Measurements from ENCODE around the gene TNNI3.

The TNNI3 gene

DNA sequence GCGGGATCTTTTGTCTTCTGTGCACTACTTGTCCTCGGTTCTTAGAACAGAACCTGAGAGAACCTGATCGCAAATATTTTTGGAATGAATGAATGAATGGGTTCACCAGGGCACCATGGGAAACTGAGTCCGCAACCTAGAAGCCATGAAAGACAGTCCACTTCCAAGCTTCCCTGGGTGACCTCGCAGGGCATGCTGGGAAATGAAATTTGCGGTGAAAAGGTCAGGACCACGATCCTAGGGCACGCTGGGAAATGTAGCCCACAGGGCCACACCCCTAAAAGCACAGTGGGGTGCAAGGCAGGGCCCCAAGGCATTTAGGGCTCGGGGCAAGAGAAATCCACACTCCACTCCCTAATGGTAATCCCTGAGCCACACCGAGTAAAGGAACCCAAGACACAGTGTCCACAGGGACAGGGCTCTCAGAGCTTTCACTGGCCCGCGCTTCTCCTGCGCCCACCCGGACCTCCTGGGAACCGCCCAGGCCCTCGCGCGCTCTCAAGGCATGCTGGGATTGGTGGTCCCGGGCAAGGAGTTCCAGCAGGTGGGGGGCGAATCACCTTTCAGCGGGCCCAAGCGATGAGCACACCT, 39.0 kb downstream of the TNNI3 start:
- Histone ChIP-seq H3K27me3 (peaks cover 32% of the 10 kb centered on the region), H3K9me3 (no peaks in the 10 kb centered on the region), H3K4me3 (ENCODE audit: low read depth, low read length) (peak overlapping the region; percentile 81), H3K36me3 (no peaks in the 10 kb centered on the region), H3K4me1 (no peaks in the 10 kb centered on the region)
- DNase-seq = no peak
- no peak for TF ChIP-seq CTCF (IDR thresholded peaks at IDR 0.05; ENCODE audit: low read depth, low read length)

DNA sequence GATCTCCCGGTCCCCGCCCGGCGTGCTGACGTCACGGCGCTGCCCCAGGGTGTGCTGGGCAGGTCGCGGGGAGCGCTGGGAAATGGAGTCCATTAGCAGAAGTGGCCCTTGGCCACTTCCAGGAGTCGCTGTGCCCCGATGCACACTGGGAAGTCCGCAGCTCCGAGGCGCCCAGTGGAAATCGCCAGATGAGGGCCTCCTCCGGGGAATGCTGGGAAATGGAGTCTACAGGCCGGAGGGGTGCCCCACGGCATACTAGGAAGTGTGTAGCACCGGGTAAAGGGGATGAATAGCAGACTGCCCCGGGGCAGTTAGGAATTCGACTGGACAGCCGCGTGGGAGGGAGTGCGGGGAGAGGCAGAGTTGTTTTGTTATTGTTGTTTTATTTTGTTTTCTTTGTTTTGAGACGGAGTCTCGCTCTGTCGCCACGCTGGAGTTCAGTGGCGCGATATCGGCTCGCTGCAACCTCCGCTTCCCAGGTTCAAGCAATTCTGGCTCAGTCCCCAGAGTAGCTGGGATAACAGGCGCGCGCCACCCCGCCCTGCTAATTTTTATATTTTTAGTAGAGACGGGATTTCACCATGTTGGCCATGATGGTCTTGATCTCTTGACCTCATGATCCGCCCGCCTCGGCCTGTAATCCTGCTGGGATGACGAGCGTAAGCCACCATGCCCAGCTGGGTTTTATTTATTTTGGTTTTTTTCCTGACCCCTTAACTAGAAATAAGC, 39.7 kb downstream of the TNNI3 start:
- H3K36me3 ChIP-seq = 0 out of 2 replicates have a peak, but pooled peaks cover 2% of the 10 kb centered on the region
- H3K4me1 ChIP-seq = no peaks in the 10 kb centered on the region
- peak overlapping the region; percentile 81 for H3K4me3 ChIP-seq (ENCODE audit: low read depth, low read length)
- peak; percentile 98 for DNase-seq
- H3K9me3 ChIP-seq = no peaks in the 10 kb centered on the region
- peaks cover 26% of the 10 kb centered on the region for H3K27me3 ChIP-seq
- TF ChIP-seq CTCF (IDR thresholded peaks at IDR 0.05; ENCODE audit: low read depth, low read length) = no peak

DNA sequence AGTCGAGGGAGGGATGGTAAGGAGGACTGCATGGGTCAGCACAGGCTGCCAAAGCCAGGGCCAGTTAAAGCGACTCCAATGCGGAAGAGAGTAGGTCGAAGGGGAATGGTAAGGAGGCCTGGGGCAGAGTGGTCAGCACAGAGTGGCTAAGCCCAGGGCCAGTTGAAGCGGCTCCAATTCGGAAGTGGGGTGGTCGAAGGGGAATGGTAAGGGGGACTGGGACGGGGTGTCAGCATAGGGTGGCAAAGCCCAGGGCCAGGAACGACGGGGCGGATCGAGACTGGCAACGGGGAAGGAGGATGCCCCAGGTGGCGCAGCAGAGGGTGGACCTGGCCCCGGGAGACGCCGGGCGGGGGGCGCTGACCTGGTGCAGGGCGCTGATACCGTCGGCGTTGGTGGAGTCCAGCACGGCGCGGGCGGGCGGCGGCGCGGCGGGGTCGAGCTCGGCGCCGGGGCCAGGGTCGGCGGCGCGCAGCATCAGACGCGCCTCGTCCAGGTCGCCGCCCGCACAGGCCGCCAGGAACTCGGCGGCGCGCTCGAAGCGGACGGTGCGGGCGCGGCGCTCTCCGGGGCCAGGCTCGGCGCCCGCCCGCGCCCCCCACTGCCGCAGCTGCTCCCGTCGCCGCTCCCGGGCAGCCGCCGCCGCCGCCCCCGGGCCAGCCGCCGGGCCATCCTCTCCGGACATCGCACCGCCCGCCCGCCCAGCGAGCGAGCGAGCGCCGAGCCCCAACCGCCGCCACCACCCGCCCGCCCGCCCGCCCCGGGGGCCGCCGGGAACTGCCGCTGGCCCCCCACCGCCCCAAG, 40.5 kb downstream of the TNNI3 start, which contains the start of gene PPP1R12C:
TSS of gene PPP1R12C (minus strand) at position 779 of the 804 bp plus-strand sequence. CDS start at position 685, 94 bp downstream.
- TF ChIP-seq CTCF (IDR thresholded peaks at IDR 0.05; ENCODE audit: low read depth, low read length) = no peak
- no peak for DNase-seq
- H3K4me1 ChIP-seq = no peaks in the 10 kb centered on the region
- H3K27me3 ChIP-seq = peaks cover 18% of the 10 kb centered on the region
- peak within 1 kb of the TSS; percentile 94 for H3K4me3 ChIP-seq (ENCODE audit: low read depth, low read length)
- 0 out of 2 replicates have a peak, but pooled peaks cover 2% of the 10 kb centered on the region for H3K36me3 ChIP-seq
- H3K9me3 ChIP-seq = no peaks in the 10 kb centered on the region

GRCh38 chr19:55116232-55116858, 41.2 kb downstream of the TNNI3 start:
- Histone ChIP-seq H3K36me3 (0 out of 2 replicates have a peak, but pooled peaks cover 2% of the 10 kb centered on the region), H3K27me3 (peaks cover 13% of the 10 kb centered on the region), H3K4me3 (ENCODE audit: low read depth, low read length) (peak overlapping the region; percentile 94), H3K9me3 (no peaks in the 10 kb centered on the region), H3K4me1 (no peaks in the 10 kb centered on the region)
- DNase-seq = peak; percentile 65
- no peak for TF ChIP-seq CTCF (IDR thresholded peaks at IDR 0.05; ENCODE audit: low read depth, low read length)

DNA sequence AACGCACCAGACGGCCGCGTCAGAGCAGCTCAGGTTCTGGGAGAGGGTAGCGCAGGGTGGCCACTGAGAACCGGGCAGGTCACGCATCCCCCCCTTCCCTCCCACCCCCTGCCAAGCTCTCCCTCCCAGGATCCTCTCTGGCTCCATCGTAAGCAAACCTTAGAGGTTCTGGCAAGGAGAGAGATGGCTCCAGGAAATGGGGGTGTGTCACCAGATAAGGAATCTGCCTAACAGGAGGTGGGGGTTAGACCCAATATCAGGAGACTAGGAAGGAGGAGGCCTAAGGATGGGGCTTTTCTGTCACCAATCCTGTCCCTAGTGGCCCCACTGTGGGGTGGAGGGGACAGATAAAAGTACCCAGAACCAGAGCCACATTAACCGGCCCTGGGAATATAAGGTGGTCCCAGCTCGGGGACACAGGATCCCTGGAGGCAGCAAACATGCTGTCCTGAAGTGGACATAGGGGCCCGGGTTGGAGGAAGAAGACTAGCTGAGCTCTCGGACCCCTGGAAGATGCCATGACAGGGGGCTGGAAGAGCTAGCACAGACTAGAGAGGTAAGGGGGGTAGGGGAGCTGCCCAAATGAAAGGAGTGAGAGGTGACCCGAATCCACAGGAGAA, 42.0 kb downstream of the TNNI3 start:
- peak overlapping the region; percentile 94 for H3K4me3 ChIP-seq (ENCODE audit: low read depth, low read length)
- peaks cover 5% of the 10 kb centered on the region for H3K27me3 ChIP-seq
- no peaks in the 10 kb centered on the region for H3K4me1 ChIP-seq
- TF ChIP-seq CTCF (IDR thresholded peaks at IDR 0.05; ENCODE audit: low read depth, low read length) = no peak
- DNase-seq = no peak
- H3K36me3 ChIP-seq = 0 out of 2 replicates have a peak, but pooled peaks cover 2% of the 10 kb centered on the region
- no peaks in the 10 kb centered on the region for H3K9me3 ChIP-seq

Measured in BE2C (cell line).